Activated B cell treated with CpG ODN at 0.5 μM for 24 hours (primary cell): Measurements from ENCODE around the gene PTPRK. TPM values are rescaled to one million over a fixed set of nuclear protein-coding genes. Genes with fewer than 3 reads are reported as not detected.

Experiments used
- ATAC-seq: fragments of 200-7000 bp; cut with Tn5 transposase; one replicate; pipeline ENCODE4 v1.10.0; 2021; ENCODE audit warnings: low read depth, mild to moderate bottlenecking, moderate library complexity
- CTCF ChIA-PET: fragments of 350-600 bp; sonication (Branson Sonifier 250); formaldehyde crosslinking; loops from one replicate; lab custom pipeline; 2021; ENCODE audit warnings: antibody characterized with exemption; lab: Charles Lee
- POLR2A ChIA-PET: fragments of 350-600 bp; sonication (Branson Sonifier 250); formaldehyde crosslinking; loops from one replicate; lab custom pipeline; 2021; ENCODE audit warnings: antibody characterized with exemption; lab: Charles Lee
- DNase-seq: peaks from one replicate; pipeline ENCODE4 v3.0.0; 2022
- H3K27ac Mint-ChIP-seq: one replicate; pipeline ENCODE4 v1.8.0; 2020; ENCODE audit warnings: mixed read lengths
- H3K27me3 Mint-ChIP-seq: one replicate; pipeline ENCODE4 v1.8.0; 2021; ENCODE audit warnings: mixed read lengths
- H3K36me3 Mint-ChIP-seq: one replicate; pipeline ENCODE4 v1.8.0; 2021; ENCODE audit warnings: low read depth, mixed read lengths
- H3K4me1 Mint-ChIP-seq: one replicate; pipeline ENCODE4 v1.8.0; 2021; ENCODE audit warnings: mixed read lengths
- H3K4me3 Mint-ChIP-seq: one replicate; pipeline ENCODE4 v1.8.0; 2020; ENCODE audit warnings: mild to moderate bottlenecking, mixed read lengths
- H3K9me3 Mint-ChIP-seq: one replicate; pipeline ENCODE4 v1.8.0; 2020; ENCODE audit warnings: mixed read lengths
- intact Hi-C: fragments of 100-400 bp; cut with micrococcal nuclease; formaldehyde crosslinking; loops from one replicate; pipeline ENCODE4 v1.15.1; 2024
- total RNA-seq: library from RNA; stranded (reverse); gene quantifications from 2 replicates; pipeline ENCODE4 v1.2.3, GENCODE V29; 2022
- TF ChIP-seq, protein P1 (sequence below): fragments of 200-600 bp; IDR thresholded peaks from one replicate; pipeline ENCODE4 v1.8.0; 2022; ENCODE audit warnings: antibody characterized with exemption, mild to moderate bottlenecking

PTPRK gene
- total RNA-seq, 1 donor from 2014 or later, result 14.2 TPM

GRCh38 chr6:128036808-128037570, 483.4 kb downstream of the PTPRK start:
- no peaks in the 10 kb centered on the region for H3K9me3 Mint-ChIP-seq
- H3K4me1 Mint-ChIP-seq, result no peaks in the 10 kb centered on the region
- DNase-seq, result no peak
- H3K27ac Mint-ChIP-seq, result no peak overlapping the region
- peaks cover 8% of the 10 kb centered on the region for H3K36me3 Mint-ChIP-seq
- ChIA-PET CTCF (no interaction called here), POLR2A (no interaction called here)
- TF ChIP-seq, protein P1, sequence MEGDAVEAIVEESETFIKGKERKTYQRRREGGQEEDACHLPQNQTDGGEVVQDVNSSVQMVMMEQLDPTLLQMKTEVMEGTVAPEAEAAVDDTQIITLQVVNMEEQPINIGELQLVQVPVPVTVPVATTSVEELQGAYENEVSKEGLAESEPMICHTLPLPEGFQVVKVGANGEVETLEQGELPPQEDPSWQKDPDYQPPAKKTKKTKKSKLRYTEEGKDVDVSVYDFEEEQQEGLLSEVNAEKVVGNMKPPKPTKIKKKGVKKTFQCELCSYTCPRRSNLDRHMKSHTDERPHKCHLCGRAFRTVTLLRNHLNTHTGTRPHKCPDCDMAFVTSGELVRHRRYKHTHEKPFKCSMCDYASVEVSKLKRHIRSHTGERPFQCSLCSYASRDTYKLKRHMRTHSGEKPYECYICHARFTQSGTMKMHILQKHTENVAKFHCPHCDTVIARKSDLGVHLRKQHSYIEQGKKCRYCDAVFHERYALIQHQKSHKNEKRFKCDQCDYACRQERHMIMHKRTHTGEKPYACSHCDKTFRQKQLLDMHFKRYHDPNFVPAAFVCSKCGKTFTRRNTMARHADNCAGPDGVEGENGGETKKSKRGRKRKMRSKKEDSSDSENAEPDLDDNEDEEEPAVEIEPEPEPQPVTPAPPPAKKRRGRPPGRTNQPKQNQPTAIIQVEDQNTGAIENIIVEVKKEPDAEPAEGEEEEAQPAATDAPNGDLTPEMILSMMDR, result no peak
- H3K27me3 Mint-ChIP-seq, result no peaks in the 10 kb centered on the region
- ATAC-seq, result no peak
- intact Hi-C loops, result no loop called here
- H3K4me3 Mint-ChIP-seq, result no peak overlapping the region

DNA sequence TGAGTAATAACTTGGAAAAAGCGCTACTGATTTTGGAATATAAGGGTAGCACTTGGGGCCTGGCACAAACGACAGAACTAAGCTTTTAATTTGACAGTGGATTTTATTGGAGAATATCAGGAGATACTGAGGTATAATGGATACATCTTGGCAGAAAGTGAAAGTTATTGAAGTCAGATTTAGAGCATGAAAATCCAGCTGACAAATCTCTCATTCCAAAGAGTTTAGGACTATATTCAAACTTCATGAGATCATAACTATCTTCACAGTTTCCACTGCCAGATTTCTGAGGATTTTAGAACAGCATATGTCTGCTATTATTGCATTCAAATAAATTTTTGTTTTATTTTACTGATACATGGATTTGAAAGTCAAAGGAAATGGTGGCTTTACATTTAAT, 487.2 kb downstream of the PTPRK start:
- intact Hi-C loops, result no loop called here
- H3K27ac Mint-ChIP-seq, result no peak overlapping the region
- ChIA-PET POLR2A (no interaction called here), CTCF (no interaction called here)
- H3K9me3 Mint-ChIP-seq, result no peaks in the 10 kb centered on the region
- H3K27me3 Mint-ChIP-seq, result no peaks in the 10 kb centered on the region
- no peaks in the 10 kb centered on the region for H3K4me1 Mint-ChIP-seq
- TF ChIP-seq, protein P1, result no peak
- DNase-seq (no peak), ATAC-seq (no peak)
- no peak overlapping the region for H3K4me3 Mint-ChIP-seq
- H3K36me3 Mint-ChIP-seq, result peaks cover 6% of the 10 kb centered on the region

GRCh38 chr6:128032042-128032441, 488.4 kb downstream of the PTPRK start:
- DNase-seq, result no peak
- no peaks in the 10 kb centered on the region for H3K9me3 Mint-ChIP-seq

GRCh38 chr6:128029826-128030225, 490.6 kb downstream of the PTPRK start:
- ChIA-PET POLR2A (no interaction called here), CTCF (no interaction called here)
- Mint-ChIP-seq H3K36me3 (peaks cover 5% of the 10 kb centered on the region), H3K27me3 (no peaks in the 10 kb centered on the region), H3K27ac (no peak overlapping the region), H3K9me3 (no peaks in the 10 kb centered on the region), H3K4me1 (no peaks in the 10 kb centered on the region), H3K4me3 (no peak overlapping the region)
- DNase-seq, result no peak
- intact Hi-C loops, result no loop called here
- TF ChIP-seq, protein P1, result no peak
- ATAC-seq, result no peak

More at GRCh38 chr6:128032042-128032441, 488.4 kb downstream of the PTPRK start:
- POLR2A ChIA-PET, result no interaction called here
- no peak for ATAC-seq
- Mint-ChIP-seq H3K4me3 (no peak overlapping the region), H3K36me3 (peaks cover 6% of the 10 kb centered on the region), H3K27ac (no peak overlapping the region), H3K27me3 (no peaks in the 10 kb centered on the region), H3K4me1 (no peaks in the 10 kb centered on the region)
- TF ChIP-seq, protein P1, result no peak
- intact Hi-C loops, result no loop called here
- CTCF ChIA-PET, result no interaction called here

DNA sequence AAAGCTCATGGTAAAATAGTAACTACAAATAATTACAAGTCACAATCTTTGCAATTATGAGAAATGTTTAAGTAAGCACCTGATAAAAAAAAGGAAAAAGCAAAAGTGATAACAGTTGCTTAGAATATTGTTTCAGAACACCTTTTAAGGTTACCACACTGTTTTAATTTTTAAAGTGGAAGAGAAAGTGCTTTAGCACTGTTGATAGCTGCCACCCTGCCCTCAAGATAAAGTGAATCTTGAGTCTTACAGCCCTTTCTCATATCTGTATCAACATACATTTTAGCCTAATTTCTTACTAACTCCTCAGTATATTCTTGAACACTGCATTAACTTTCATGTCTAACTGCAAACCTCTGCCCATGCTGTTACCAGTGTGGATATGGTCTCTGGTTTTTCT, 492.2 kb downstream of the PTPRK start:
- no peak overlapping the region for H3K4me3 Mint-ChIP-seq
- H3K27ac Mint-ChIP-seq, result no peak overlapping the region
- intact Hi-C loops, result no loop called here
- H3K36me3 Mint-ChIP-seq, result peaks cover 5% of the 10 kb centered on the region
- H3K27me3 Mint-ChIP-seq, result no peaks in the 10 kb centered on the region
- TF ChIP-seq, protein P1, result no peak
- no peaks in the 10 kb centered on the region for H3K4me1 Mint-ChIP-seq
- CTCF ChIA-PET, result no interaction called here
- no peak for DNase-seq
- no peaks in the 10 kb centered on the region for H3K9me3 Mint-ChIP-seq
- POLR2A ChIA-PET, result no interaction called here
- ATAC-seq, result no peak
